SK-N-SH treated with all-trans-retinoic acid at 6 μM for 48 hours (cell line): ENCODE measurements around the gene CDC42BPB.

Source experiments
- ARNTL ChIP-seq: fragments of 450-650 bp; formaldehyde crosslinking; IDR thresholded peaks from 2 replicates; pipeline ENCODE4 v1.5.0; 2020; ENCODE audit warnings: low read depth, mild to moderate bottlenecking, moderate library complexity, borderline replicate concordance
- CSDC2 ChIP-seq: fragments of 250-450 bp; sonication (Bioruptor Pico); IDR thresholded peaks from 2 replicates; pipeline ENCODE4 v1.5.0; 2020; ENCODE audit warnings: mild to moderate bottlenecking, moderate library complexity
- GLIS3 ChIP-seq: fragments of 250-450 bp; sonication (Bioruptor Pico); IDR thresholded peaks from 2 replicates; pipeline ENCODE4 v1.5.0; 2020; ENCODE audit warnings: mild to moderate bottlenecking, moderate library complexity
- RARB ChIP-seq: fragments of 250-450 bp; sonication (Bioruptor Pico); IDR thresholded peaks from 2 replicates; pipeline ENCODE4 v1.8.0; 2021; ENCODE audit warnings: mild to moderate bottlenecking, moderate library complexity
- TOX ChIP-seq: fragments of 250-450 bp; sonication (Bioruptor Pico); IDR thresholded peaks from 2 replicates; pipeline ENCODE4 v1.8.0; 2021; ENCODE audit warnings: mild to moderate bottlenecking, moderate library complexity, borderline replicate concordance

DNA sequence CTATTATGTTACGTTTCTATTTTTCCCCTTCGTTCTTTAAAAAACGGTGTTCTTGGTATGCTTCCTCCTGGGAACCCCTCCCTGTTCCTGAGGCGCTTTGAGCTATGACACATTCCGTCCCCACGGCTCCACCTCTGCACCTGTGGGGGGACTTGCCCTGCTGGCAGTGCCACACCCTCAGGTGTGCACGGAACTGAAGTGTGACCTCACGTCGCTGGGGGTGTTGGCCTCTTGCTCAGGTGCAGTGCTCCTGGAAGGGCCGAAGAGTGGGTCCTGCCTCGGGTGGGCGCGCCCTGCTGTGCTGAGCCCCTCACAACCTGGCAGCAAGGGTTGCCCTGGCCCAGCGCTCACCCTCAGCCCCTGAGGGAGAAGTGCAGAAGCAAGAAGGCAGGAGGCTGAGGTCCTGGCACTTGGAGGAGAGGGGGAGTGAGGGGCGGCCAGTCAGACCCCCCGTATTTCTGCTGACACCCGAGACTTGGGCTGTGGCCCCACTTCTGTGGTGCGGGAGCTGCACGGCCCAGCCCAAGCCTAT lies 129.9 kb downstream of the CDC42BPB start:
- TF ChIP-seq CSDC2 (CRISPR knock-in tag) (no peak), ARNTL (no peak), RARB (CRISPR knock-in tag) (no peak), TOX (CRISPR knock-in tag) (no peak), GLIS3 (CRISPR knock-in tag) (no peak)
